Erythroblast (primary cell): Measurements from ENCODE around the gene CENPC.

Source experiments
- GATA1 ChIP-seq: IDR thresholded peaks from 2 replicates; pipeline ENCODE4 v1.6.1; 2011; ENCODE audit warnings: low read depth, mild to moderate bottlenecking, control low read depth, low read length, moderate library complexity
- POLR2A ChIP-seq: IDR thresholded peaks from 2 replicates; pipeline ENCODE4 v1.6.1; 2011; ENCODE audit warnings: mild to moderate bottlenecking, low read length

- TF ChIP-seq POLR2A, result no peak
- no peak for TF ChIP-seq GATA1
Observed at GRCh38 chr4:67438975-67439374, 106.3 kb downstream of the CENPC start.
